NCI-H1092 treated with DMSO at 0.1 percent for 48 hours (cell line): ENCODE results near the gene EEF1AKMT2.

Source experiments
- DNase-seq: peaks from one replicate; lab custom pipeline; 2025; lab: John Stamatoyannopoulos, UW

EEF1AKMT2 gene

DNA sequence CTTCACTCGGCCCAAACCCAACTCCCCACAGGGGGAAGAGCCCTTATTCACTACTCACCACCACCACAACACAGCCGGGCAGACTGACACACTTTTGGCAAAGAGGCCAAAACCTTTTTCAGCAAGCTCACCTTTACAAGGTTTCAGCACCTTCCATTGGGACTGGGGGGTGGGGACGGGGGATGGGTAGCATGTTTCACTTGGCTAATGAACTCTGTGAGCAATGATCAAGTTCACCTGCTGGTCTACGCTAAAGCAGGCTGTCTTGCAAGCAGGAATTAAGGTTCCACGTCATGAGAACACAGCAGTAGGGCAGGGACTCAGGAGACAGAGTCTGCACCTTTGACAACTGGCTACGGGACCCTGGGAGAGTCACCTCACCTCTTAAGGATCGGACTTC, 54.5 kb downstream of the EEF1AKMT2 start:
- DNase-seq = no peak

DNA sequence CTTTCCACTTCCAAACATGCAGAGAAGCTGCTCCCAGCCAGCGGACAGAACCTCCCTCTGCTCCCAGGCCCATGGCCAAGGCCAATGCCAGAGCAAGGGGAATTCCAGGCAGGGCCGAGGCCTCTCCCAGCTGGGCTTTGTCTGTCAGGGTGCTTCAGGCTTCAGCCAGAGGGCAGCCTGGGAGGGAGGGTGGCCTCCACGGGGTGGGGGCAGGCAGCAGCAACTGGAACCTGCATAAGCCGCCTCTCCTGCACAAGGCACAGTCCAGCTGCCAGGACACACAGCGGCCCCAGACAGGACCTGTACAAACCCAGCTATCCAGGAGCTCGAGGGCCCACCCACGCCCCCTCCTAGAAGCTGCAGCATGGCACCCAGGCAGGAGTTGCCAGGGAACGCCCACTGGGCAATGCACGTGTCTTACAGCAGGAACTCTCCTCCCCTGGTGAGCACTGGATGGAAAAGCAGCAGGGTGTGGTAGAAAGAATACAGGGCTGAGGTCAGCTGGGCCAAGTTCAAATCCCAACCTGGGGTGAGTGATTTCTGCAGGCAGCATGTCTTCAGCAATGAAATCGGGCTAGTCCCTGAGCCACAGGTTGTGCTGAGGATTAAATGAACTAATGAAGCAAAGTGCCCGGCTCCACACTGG, 55.1 kb downstream of the EEF1AKMT2 start:
- DNase-seq = no peak

DNA sequence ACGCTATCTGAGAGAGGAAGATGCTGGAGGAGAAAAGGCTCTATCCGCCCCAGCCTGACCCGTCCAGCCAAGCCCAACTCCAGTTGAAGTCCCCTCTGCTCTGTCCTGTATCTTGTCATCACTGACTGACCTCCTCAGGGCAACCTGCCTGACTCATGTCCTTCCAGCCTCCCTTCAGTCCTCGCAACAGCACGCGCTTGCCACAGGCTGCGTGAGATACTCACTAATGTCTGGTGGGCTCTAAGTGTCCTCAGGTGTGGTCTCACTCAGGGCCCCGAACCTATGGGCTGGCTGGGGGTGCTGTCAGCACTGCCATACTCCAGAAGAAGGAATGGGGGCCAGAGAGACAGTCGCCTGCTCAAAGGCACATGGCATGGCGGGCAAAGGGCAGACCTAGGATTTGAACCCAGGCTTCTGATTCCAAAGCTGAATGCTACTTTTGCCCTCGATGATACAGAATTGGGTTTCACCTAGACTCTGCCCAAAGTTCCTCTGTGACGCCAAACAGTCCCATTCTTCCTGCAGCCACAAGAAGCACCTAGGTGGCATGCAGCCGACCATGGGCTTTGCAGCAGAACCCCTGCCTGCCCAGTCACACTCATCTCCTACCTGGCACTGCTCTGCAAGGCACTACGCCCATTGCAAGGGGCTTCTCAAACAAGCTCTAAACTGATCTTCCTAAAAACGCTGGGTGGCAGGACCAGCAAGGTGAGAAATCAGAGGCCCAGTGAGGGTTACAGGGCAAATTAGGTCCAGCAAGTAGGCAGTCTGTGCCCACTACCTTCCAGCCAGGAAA, 56.0 kb downstream of the EEF1AKMT2 start:
- no peak for DNase-seq

DNA sequence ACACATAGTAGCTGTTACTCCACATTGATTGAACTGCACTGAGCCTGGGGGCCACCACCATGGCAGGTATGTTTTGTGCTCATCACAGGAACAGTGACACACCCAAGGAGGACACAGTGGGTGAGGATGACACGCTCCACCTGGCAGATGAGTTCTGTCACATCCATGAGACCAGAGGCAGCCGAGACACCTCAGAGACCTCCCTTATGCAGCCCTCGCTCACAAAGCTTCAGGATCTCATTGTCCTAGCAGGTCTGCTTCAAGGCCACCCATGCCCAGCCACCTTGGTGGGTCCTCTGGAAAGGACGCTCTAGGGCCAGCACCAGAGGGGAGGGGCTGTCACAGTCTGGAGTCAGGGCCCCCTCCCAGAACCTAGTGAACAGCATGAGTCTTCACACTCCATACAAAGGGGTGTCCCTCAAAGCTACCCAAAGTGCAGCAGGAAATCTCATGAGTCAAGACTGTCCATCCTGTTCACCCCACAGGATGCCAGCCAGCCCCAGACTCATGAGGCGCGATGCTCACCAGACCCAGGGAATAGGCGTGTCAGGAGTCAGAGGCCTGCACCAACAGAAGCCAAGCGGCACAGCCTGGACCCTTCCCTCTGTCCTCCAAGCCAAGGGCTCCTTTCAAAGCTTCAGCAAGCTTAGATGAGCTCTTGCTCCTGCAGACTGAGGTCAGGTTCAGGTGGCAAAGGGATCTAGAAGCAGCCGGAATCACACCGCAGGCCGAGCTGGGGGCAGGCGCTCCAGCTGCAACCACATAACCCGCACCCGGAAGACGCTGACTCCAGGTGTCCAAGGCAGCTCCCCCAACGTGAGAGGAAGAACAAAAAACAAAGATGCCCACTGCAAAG, 57.1 kb downstream of the EEF1AKMT2 start:
- DNase-seq = no peak

DNA sequence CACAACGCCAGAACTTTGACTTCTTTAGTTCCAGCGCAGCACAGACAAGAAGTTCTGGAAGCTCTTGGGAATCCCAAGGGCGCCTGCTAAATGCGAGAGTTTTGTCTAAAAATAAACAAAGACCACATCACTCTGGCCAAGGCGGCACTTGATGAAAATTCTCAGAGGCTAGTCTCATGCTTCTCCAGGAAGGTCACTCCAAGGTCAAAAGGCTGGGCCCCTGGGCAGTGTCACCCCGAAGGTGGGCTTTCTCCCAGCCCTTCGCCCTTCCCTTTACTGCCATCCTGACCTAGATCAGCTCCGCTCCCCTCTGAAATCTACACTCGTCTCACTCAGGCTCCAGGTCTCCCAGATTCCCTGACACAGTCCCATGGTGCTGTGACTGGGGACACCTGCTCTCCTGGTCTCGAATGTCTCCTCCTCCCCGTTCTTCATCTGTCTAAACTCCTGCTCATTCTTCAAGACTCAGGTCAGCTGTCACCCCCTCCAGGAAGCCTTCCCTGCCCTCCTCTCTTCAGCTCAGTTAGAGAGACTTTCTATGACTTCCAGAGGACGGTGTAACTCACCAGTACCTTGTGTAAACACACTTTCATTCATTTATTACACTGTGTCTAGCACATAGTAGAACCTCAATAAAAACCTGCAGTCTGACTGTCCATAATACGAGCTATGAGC, 58.0 kb downstream of the EEF1AKMT2 start:
- no peak for DNase-seq

DNA sequence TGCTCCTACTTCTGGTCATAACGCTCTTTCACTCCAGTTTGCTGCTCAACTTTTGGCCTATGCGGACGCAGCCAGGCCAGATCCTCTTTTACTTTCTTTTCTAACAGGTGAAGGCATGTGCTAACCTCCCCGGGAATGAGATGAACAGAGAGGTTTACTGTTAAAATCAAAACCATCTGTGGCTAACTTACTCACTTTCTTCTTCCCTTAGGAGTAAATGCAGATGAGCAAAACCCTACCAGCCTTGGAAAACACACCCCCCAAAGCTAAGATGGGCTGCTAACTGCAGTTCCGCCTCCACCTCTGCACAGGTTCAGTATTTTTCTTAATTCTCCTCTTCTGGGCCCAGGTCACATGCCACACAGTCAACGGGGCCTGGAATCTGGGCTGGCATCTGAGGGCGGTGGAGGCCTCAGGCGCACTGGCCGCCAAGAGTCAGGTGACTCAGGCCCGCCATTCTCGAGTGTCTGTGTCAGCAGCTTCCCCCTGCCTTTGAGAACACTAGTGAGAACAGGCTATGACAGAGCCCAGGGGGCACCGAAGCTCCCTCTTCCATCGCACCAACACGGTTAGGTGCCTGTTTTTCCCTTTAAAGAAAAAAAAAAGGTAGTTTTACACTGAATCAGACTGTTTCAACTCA, 58.6 kb downstream of the EEF1AKMT2 start:
- DNase-seq = no peak

DNA sequence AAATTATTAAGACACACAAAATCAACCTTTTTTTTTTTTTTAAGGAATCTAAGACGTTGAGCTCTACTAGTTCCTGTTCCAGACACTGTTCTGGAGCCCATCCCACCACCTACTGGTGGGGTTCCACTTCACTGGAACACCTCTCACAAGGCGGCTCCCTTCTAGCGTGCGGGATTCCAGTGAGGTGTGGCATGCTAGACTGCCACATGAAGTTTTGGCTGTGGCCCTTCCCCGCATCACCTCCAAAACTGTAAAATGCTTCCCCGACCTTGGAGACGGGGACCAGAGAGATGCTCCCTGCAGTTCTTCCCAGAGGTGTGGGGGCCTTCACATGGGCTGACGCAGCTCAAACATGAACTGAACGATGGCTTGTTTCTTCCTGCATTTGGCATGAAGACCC, 60.1 kb downstream of the EEF1AKMT2 start:
- DNase-seq = no peak

DNA sequence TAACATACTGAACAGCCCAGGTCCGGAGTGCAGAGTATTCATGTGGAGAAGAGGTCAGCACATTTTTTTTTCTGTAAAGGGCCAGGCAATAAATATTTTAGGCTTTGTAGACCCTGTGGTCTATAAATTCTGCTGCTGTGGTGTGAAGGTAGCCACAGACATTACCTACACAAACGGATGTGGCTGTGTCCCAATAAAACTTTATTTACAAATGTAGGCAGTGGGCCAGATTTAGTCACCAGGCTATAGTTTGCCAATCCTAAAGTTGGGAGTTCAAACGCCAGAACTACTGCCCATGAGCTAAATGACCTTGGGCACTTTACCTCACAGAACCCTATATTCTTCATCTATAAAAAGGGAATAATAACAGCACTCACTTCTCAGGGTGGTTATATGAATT, 60.9 kb downstream of the EEF1AKMT2 start:
- DNase-seq = no peak

DNA sequence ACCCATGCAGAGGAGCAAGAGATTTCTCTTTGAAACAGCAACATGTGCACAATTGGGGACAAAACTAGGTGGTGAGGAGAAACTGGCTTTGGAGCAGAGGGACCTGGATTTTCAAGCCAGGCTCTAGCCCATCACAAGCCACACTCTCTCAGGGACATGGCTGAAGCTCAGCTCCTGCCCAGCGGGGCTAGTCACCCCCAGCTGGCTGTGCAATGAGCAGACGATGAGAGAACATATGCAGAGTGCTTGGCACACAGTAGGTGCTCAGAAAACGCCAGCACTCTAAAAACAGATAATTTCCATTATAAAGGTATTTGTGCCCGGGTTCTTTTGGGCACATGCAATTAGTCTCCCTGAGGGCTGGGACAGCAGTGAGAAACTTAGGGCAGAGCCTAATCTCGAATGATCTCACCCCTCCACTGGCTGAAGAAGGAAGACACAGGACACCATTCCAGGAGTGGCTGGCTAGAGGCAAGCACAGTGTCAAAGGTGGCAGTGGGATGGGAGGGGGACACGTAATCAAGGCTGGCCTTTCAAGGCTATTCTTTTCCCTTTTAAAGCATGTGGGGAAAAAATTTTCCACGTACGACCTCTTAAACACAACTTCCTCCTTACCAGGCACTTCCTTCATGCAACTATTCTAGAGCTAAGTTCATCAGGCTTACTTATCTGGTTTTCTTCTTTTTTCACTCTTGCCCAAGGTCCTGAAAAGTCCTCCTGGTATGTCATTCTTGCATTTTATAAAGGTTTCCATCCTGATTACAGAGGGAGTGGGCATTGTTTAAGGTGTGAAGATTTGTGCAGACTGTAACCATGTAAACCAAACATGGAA, 62.6 kb downstream of the EEF1AKMT2 start:
- DNase-seq = no peak

DNA sequence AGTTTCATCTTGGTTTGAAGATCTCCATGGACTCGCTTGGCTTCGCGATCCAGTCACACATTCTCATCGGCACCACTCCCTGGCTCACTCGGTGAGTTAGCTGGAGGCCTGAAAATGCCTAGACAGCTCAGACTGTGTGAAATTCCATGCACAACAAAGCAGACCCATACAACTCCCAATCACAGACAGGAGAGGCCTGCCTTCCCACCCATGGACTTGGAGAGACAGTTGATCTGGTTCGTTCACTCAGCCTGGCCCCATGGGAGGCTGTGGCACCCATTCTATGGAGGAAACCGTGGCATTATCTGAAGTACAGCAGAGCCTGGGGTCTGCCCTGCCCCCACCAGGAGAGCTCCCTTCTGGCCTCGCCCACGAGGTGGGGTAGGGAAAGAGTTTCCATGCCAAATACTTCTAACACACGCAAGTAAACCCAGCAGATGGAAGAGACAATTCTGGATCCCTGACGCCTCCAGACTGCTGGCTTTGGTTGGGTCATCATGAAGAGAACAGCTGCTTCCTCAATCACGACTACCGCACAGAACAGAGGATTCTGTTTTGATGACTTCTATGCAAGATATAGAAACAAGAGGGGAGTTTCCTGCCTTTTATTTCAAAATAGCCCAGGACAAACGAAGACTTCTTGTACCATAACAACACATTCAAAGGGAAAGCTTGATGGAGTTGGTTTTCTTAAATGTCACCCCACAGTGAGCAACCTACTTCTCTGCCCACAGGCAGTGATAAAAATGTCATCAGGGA, 63.4 kb downstream of the EEF1AKMT2 start:
- DNase-seq = no peak

DNA sequence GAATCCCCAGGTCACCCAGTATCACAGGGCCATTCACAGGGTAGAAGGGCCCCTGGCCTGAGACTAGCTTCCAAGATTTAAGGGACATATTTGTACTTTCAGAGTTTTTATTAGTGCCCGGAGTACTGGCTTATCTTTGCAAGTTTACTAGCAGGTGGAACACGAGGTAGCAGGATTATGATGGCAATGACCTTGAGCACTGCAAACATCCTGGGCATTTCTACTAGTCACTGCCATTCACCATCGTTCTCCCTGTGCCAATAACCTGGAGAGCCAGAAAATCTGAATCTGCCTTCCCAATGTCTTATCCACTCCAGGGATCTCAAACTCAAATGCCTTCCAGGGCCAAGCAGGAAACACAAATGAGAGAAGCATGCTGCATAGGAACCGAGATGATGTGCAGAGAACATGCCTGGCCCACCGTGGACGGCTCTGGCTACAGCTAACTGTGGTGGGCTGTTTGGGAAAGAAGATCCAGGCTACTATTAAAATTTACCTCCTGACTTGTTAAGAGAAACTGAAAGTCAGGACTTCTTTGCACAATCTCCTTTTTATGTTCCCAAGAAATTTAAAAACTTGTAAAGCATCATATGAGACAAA, 64.2 kb downstream of the EEF1AKMT2 start:
- DNase-seq = no peak

DNA sequence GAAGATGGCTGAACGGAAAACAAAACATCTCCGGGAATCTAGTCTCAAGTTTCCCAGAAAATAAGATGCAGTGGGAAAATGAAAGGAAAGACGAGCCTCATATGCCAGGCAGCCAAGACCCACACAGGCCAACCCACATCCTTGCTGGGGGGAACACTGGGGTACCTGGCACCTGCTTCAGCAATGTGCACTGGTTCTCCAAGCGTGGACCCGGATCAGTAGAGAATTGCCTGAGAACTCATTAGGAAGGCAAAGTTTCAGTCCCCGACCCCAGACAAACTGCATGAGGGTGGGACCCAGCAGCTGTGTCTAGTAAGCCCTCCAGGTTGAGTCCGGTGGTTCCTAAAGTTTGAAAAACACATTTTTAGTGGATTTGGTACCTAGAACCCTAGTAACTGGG, 65.9 kb downstream of the EEF1AKMT2 start:
- no peak for DNase-seq

DNA sequence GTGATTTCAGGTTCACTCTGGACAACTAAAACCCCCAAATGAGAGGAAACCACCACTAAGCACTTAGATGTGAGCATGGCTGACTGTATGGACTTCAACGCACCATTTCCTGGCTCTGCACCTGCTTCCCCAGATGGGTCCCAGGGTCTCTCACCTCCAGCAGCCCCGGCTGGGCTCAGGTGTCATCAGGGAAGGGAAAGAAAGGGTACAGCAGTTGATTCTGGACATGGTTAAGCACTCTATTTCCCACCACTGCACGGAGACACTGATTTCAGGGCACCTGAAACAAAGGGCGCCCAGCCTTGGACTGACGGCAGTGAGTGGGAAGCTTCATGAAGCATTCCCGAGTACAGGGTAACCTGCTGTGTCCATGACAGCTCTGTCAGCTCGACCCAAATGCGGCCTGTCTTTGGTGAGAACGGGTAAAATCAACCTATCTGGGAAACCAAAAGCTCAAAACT, 66.5 kb downstream of the EEF1AKMT2 start:
- DNase-seq = no peak

DNA sequence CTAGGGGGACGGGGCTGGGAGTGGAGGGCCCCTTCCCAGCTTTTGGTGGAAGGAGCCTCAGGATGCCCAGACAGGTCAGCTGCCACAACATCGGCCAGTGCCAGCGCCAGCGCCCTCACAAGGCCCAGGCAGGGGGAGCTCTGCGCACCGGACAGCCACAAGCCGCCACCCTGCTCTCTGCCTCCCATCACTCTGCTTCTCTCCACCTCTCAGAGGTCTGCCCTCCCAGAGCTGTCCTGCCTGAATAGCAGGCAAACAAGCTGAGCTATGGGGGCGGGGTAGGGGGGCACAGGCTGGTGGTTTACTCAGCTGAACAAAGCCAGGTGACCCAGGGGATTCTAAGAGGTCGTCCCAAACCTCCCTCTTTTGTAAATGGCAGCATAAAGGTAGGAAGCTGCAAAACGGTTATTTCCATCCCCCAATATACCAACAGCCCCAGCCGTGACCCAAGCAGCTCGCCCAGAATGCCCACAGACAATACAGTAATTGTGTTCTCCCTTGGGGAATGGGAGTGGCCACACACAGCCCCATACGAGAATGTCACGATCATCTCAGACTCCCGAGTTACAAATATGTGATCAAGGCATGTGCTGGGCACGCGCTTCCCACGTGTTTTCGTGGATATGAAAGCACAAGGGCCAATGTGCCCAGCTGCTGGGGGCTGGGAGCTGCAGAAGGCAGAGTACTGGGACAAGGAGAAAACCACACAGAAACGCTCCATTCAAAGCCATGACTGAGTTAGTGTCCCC, 67.2 kb downstream of the EEF1AKMT2 start:
- no peak for DNase-seq

DNA sequence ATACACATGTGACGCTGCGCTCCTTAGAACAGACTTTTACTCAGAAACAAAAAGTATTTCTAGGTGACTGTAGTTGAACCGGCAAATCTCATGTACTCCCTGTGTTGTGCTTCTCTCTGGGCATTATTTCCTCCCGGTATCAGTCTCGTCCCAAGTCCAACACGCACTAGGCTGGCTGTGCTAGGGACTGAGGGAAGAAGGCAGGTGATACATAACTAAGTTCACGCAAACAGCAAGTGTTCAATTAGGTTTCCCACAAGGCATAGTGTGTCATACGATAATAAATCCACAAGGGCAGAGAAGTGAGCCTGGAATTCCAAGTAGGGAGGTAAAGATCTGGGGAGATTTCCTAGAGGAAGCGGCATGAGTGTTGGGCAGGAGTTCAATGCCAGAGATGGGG, 67.9 kb downstream of the EEF1AKMT2 start:
- DNase-seq = no peak

DNA sequence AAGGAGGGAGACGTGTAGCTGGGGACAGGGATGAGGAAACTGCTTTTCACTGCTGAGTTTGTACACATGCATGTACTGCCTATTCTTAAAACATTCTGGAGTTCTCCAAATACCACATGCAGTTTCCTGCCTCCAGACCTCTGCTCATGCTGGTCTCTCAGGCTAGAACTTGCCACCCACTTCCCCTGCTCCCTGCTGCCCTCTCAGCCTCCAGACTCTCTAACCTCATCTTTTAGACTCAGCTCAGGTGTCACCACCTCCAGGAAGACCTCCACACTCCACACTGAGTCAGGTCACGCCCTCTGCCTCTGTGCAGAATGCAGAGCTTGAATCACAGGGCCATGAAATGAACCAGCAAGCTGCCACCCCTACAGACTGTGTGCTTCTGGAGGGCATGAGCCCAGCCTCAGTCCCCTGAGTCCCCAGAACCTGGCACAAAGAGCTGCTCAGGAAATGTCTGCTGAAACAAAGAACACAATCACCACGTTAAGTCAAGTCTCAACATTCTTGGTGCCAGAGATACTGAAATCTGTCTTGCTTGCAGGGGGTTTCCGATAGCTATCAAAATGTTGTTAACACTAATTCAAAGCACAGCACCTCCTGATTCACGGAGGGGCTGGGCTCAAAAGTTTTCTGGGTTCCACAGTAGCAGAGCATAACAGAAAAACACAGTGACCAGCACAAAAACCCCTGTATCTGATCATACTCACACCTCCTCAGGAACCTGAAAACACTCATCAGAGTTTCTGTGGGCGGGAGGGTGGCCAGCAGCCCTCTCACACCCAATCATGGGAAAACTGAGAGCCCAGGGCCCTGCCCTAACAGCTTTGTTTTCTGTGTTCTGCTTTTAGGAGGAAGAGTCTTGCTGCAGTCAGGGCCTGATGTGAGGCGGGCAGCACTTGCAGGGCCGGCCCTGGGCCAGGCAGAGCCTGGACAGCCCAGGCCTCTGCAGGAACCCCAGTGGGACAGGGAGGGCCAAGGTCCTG, 68.6 kb downstream of the EEF1AKMT2 start:
- no peak for DNase-seq

DNA sequence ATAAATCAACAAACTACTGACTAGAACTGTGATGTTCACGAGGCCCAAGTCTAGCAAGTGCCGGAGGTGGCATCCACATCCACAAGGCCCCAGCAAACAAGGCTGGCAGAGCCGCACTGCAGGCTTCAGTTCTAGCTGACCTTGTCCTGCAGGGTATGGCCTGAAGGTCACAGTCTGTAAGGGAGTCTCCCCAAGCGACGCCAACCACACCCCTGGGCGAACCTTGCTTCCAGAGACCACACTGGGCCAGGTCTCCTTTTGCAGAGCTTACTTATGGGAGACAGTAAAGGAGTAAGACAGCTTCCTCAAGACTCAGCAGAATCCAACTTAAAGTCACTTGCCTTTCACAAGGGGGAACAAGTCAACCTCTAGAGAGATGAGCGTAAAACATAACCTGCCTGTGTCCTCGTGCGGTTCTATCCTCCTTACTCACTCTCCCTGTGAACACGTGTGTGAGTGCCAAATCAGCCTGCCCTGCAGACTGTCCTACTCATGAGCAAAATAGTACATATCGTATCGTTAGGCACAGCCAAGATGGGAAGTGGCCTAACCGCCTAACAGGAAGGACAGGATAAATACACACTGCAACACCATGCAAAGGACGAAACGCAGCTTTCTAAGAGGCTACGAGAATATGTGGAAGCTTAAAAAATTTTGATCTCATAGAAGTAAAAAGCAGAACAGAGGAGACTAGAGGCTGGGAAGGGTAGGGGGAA, 70.2 kb downstream of the EEF1AKMT2 start:
- DNase-seq = no peak
